Brain pericyte (primary cell): ENCODE data around the gene HCRTR1.

ENCODE experiments used
- DNase-seq: peaks from one replicate; pipeline ENCODE4 v3.0.0-alpha.2; 2012; ENCODE audit warnings: low read depth, low spot score

HCRTR1 gene

GRCh38 chr1:31598980-31599379, 18.5 kb upstream of the HCRTR1 start:
- DNase-seq = no peak

- no peak for DNase-seq
Measured at GRCh38 chr1:31600641-31601040, 16.8 kb upstream of the HCRTR1 start.

DNA sequence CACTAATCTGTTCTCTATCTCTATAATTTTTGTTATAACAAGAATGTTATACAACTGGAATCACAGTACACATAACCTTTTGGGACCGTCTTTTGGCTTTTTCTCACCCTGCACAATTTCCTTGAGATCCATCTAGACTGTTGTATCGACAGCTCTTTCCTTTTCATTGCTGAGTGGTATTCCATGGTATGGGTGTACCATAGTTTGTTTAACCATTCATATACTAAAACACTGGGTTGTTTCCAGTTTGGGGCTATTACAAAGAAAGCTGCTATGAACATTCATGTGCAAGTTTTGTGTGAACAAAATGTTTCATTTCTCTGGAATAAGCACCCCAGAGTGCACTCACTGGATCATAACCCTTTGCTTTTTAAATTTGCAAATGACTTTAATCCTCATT, 15.4 kb upstream of the HCRTR1 start:
- no peak for DNase-seq

DNA sequence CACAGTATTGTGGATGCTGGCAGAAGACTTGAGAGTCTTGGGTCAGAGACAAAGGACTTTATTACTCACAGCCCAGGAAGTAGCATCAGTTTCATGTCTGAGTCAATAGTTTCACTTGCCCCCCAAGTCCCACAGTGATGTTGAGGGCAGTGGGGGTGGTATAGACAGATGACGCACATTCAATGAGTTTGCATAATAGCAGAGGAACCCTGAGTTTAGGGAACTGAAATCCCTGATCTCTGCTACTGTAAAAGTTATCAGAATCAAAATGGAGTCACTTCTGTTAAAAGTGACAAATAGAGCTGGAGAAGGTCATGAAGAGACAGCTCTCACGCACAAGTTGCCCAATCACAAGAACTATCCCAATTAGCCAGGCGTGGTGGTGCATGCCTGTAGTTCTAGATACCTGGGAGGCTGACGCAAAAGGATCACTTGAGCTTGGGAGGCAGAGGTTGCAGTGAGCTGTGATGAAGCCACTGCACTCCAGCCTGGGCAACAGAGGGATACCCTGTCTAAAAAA, 11.5 kb upstream of the HCRTR1 start:
- DNase-seq = no peak

- no peak for DNase-seq
Measured at GRCh38 chr1:31607360-31607759, 10.1 kb upstream of the HCRTR1 start.

GRCh38 chr1:31609514-31610118, 7.9 kb upstream of the HCRTR1 start:
- no peak for DNase-seq

- no peak for DNase-seq
Measured at GRCh38 chr1:31614414-31615005, 3.0 kb upstream of the HCRTR1 start.

DNA sequence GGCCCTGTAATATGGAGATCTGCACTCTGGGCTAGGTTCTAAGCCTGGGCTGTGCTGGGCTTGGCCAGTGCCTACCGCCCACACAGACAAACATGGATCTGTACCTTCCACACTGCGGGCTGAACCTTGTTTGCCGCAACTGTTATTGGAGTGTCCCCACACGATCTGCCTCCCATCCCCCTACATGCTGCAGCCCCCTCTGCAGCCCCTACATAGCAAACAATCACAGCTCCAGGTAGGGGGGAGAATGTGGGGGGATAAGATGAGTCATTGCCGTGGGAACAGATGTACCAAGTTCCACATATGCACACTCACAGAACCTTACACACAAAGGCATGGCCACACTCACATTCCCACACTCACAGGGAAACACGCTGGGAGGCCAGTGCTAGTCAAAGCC, 2.1 kb upstream of the HCRTR1 start:
- no peak for DNase-seq

GRCh38 chr1:31615939-31616338, 1.6 kb upstream of the HCRTR1 start:
- DNase-seq = no peak

DNA sequence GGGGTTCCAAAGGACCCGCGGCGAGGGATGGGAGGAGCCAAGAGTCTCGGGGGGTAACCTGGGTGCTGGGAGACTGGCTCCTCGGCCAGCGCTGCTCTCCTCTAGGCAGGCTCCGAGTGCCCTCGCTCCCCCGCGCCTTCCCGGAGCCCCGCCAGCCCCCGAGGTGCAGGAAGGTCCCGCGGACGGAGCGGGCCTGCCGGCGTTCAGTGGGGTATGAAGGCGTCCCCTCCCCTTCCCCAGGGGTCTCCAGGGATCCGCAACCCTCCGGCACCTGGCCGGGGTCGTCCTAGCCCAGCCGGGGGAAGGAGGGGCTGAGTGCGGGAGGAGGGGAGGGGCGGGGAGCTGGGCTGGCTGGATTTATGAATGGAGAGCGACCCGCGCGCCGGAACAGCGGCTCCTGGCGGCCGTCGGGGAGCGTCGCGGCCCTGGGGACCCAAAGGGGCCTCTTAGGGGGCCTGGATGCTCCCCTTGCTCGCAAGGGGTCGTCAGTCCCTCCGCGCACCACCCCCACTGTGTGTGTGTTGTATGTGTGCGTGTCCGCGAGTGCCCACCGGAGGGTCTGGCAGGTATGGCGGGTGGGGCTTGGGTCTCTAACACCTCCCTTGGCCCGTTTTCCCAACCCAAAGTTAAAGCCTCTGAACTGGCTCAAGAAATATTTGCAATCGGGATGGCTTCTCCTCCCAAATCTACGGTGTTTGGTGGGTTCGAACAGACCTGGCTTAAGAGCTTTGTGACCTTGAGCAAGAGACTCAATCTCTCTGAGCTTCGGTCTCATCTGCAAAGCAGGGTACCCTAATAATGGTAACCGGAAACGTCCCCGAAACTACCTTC, 642 bp downstream of the HCRTR1 start:
- no peak for DNase-seq

DNA sequence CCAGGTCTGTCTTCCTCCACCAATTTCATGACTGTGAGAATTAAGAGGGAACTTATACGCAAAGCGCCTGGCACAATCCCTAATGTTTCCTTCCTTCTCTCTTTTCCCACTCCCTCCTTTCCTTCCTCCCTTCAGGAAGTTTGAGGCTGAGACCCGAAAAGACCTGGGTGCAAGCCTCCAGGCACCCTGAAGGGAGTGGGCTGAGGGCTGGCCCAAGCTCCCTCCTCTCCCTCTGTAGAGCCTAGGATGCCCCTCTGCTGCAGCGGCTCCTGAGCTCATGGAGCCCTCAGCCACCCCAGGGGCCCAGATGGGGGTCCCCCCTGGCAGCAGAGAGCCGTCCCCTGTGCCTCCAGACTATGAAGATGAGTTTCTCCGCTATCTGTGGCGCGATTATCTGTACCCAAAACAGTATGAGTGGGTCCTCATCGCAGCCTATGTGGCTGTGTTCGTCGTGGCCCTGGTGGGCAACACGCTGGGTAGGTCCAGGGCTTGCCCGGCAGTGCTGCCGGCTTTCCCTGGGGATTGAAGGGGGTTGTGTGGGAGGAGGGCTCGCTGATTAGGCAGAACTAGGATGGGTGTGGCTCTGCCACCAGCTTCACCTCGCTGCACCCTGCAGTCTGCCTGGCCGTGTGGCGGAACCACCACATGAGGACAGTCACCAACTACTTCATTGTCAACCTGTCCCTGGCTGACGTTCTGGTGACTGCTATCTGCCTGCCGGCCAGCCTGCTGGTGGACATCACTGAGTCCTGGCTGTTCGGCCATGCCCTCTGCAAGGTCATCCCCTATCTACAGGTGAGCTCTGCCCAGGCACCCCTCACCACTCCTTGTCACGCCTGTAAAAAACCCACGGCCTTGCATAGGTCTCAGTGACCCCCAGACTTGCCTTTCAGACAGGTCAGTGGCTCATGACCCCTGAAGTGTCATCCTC, 1.7 kb downstream of the HCRTR1 start:
- no peak for DNase-seq

GRCh38 chr1:31620631-31621497, 3.4 kb downstream of the HCRTR1 start:
- no peak for DNase-seq

DNA sequence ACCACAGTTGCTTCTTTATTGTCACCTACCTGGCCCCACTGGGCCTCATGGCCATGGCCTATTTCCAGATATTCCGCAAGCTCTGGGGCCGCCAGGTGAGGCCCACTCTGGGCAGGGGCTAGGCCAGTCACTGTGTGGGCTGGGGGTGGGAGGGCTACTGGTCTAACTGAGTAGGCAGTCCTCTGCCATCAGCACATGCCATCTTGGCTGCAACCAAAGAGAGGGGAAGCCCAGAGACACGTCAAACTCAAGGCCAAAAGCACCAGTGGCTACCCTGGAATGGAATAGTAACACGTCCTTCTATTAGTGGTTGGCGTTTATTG, 4.0 kb downstream of the HCRTR1 start:
- no peak for DNase-seq

GRCh38 chr1:31621847-31622730, 4.6 kb downstream of the HCRTR1 start:
- DNase-seq = no peak

DNA sequence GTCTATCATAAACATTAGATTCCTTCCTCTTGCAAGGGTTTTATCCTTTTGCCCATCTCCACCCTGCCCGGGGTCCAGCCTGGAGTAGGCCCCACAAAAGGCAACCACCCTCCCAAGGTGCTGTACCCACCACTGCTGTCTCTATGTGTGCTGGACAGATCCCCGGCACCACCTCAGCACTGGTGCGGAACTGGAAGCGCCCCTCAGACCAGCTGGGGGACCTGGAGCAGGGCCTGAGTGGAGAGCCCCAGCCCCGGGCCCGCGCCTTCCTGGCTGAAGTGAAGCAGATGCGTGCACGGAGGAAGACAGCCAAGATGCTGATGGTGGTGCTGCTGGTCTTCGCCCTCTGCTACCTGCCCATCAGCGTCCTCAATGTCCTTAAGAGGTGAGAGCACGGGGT, 5.9 kb downstream of the HCRTR1 start:
- DNase-seq = no peak

- no peak for DNase-seq
Measured at GRCh38 chr1:31624309-31624708, 6.8 kb downstream of the HCRTR1 start.

DNA sequence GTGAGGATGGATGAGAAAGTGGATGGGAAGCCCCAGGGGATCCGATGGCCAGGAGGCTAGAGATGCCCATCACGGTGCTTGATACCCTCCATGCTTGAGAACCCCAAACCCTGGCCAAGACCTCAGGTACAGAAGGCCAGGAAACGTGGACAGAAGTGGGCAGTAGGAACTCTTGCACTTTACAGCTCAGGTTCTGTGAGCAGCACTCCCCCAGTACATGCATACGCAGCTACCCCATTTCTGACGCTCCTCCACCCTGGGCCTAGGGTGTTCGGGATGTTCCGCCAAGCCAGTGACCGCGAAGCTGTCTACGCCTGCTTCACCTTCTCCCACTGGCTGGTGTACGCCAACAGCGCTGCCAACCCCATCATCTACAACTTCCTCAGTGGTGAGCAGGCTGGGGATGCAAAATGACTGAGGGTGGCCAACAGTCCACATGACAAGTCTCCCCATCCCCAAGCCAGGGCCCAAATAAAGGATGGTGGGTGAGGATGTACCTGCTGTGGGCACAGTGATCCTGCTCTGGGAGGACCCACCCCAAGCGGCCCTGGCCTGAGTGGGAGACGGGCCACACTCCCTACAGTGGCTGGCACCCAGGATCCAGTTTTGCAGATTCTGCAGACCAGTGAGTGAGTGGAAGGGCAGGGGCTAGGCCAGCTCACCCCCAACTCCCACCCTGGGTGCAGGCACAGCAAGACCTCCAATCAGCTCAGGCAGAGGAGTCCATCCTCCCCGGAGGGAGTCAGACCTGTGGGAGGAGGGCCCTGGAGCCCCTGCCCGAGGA, 7.4 kb downstream of the HCRTR1 start:
- no peak for DNase-seq

- no peak for DNase-seq
Measured at GRCh38 chr1:31625561-31626222, 8.2 kb downstream of the HCRTR1 start.
